Mesothelial cell of epicardium (in vitro differentiated cells): Measurements from ENCODE around the gene TOM1L2. TPM values are rescaled to one million over a fixed set of nuclear protein-coding genes. Genes with fewer than 3 reads are reported as not detected.

Experiments
- DNase-seq, 2 experiments: peaks; one replicate each; pipeline ENCODE4 v3.0.0; 2021; ENCODE audit warnings: low spot score in 2 of 2; ENCODE audit not compliant: unreplicated experiment in 2 of 2
- H3K27ac Mint-ChIP-seq: 2 replicates; pipeline ENCODE4 v1.8.0; 2021; ENCODE audit warnings: mixed read lengths
- H3K27me3 Mint-ChIP-seq: 2 replicates; pipeline ENCODE4 v1.8.0; 2021; ENCODE audit warnings: low read depth, mixed read lengths
- H3K36me3 Mint-ChIP-seq: 2 replicates; pipeline ENCODE4 v1.8.0; 2021; ENCODE audit warnings: mixed read lengths
- H3K4me1 Mint-ChIP-seq: 2 replicates; pipeline ENCODE4 v1.8.0; 2021; ENCODE audit warnings: mixed read lengths
- H3K4me3 Mint-ChIP-seq: 2 replicates; pipeline ENCODE4 v1.8.0; 2021; ENCODE audit warnings: mild to moderate bottlenecking, moderate library complexity, mixed read lengths
- H3K9me3 Mint-ChIP-seq: 2 replicates; pipeline ENCODE4 v1.8.0; 2021; ENCODE audit warnings: mixed read lengths
- total RNA-seq: library from RNA; stranded (reverse); gene quantifications from 3 replicates; pipeline ENCODE4 v1.2.1, GENCODE V29; 2021
- TF ChIP-seq, protein P1 (sequence below): fragments of 200-600 bp; sonication (generic); IDR thresholded peaks from one replicate; pipeline ENCODE4 v1.5.0; 2021; ENCODE audit warnings: antibody characterized with exemption; ENCODE audit not compliant: unreplicated experiment

The TOM1L2 gene
- total RNA-seq, 1 donor from 2014 or later, result 126 TPM

DNA sequence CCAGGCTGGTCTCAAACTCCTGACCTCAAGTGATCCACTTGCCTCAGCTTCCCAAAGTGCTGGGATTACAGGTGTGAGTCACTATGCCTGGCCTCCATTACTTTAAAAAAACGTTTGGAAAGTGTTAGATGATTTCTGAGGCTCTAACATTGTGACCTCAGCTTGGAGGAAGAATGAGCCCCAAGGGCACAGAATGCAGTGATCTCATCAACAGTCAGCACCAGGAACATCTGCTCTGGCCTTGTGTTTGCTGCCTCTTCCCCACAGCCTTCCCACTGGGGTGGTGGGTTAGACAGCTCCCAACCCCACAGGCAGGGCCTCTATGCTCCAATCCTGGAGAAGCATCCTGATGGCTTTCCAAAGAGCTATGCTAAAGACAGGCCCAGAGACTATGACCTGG is 97.7 kb downstream of the TOM1L2 start:
- TF ChIP-seq, protein P1, sequence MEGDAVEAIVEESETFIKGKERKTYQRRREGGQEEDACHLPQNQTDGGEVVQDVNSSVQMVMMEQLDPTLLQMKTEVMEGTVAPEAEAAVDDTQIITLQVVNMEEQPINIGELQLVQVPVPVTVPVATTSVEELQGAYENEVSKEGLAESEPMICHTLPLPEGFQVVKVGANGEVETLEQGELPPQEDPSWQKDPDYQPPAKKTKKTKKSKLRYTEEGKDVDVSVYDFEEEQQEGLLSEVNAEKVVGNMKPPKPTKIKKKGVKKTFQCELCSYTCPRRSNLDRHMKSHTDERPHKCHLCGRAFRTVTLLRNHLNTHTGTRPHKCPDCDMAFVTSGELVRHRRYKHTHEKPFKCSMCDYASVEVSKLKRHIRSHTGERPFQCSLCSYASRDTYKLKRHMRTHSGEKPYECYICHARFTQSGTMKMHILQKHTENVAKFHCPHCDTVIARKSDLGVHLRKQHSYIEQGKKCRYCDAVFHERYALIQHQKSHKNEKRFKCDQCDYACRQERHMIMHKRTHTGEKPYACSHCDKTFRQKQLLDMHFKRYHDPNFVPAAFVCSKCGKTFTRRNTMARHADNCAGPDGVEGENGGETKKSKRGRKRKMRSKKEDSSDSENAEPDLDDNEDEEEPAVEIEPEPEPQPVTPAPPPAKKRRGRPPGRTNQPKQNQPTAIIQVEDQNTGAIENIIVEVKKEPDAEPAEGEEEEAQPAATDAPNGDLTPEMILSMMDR, result no peak
- DNase-seq, result no peak
- Mint-ChIP-seq H3K4me3 (no peak overlapping the region), H3K36me3 (peaks cover 10% of the 10 kb centered on the region), H3K4me1 (peaks cover 40% of the 10 kb centered on the region), H3K9me3 (no peaks in the 10 kb centered on the region), H3K27ac (no peak overlapping the region), H3K27me3 (no peaks in the 10 kb centered on the region)

DNA sequence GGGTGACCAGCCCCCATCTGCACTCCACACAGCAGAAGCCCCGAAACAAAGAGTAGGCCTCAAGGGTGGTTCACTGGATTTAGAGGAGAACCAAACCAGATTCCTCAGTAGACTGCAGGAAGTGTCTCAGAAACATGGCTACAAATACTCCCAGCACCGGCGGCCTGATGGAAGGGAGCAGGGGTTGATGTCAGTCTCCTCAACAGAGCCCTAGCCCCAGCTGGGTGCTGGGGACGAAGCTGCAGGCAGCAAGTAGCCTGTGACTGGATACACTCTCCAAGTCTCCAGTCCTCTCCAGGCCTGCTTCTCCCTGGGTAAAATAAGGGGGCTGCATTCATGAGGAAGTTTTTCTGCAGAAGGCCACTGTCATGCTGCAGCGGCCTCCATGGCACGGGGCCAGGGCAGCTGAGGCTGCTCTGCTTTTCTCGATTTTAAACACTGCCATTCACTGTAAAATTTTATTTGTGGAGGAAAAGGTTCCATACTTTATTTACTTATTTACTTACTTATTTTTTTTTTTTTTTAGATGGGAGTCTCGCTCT is 98.7 kb downstream of the TOM1L2 start:
- no peaks in the 10 kb centered on the region for H3K27me3 Mint-ChIP-seq
- no peak overlapping the region for H3K4me3 Mint-ChIP-seq
- H3K36me3 Mint-ChIP-seq, result peaks cover 12% of the 10 kb centered on the region
- no peaks in the 10 kb centered on the region for H3K9me3 Mint-ChIP-seq
- peak overlapping the region; percentile 37 for H3K27ac Mint-ChIP-seq
- peaks cover 49% of the 10 kb centered on the region for H3K4me1 Mint-ChIP-seq
- TF ChIP-seq, protein P1, result no peak
- no peak for DNase-seq

DNA sequence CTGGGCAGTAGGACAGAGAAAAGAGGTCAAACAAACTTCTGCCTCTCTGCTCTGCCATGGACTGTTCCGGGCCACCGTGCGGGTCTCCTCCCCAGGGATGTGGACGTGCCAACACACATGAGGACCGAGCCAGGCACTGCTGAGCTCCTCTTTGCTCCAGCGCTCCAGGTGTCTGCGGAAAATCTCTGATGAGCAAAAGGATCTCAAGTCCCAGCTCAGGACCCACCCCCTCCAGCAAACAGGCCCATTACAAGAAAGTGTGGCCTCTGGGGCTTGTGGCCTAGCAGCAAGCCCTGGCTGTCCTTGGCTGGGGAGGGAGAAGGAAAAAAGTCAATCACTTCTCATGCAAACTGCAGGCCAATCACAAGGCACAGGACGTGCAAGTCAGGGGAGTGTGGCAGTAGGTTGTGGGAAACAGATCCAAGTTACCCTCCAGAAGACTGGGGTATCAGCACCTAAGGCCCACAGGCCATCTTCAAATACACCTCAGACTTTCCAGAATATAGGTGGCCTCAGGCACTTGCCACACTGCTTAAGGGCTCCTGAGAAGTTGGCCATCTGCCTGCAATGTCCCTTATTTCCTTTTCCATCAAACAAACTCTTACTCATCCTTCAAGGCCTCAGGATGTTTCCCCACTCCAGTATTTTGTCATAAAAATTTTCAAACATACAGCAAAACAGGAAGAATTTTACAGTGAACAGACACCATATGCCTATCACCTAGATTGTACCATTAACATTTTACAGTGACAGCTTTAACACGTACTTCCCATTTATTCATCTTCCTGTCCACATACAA is 99.5 kb downstream of the TOM1L2 start:
- Mint-ChIP-seq H3K36me3 (peaks cover 12% of the 10 kb centered on the region), H3K9me3 (no peaks in the 10 kb centered on the region), H3K4me1 (peaks cover 48% of the 10 kb centered on the region), H3K27ac (peak overlapping the region; percentile 37), H3K27me3 (no peaks in the 10 kb centered on the region), H3K4me3 (no peak overlapping the region)
- no peak for DNase-seq
- TF ChIP-seq, protein P1, result no peak

DNA sequence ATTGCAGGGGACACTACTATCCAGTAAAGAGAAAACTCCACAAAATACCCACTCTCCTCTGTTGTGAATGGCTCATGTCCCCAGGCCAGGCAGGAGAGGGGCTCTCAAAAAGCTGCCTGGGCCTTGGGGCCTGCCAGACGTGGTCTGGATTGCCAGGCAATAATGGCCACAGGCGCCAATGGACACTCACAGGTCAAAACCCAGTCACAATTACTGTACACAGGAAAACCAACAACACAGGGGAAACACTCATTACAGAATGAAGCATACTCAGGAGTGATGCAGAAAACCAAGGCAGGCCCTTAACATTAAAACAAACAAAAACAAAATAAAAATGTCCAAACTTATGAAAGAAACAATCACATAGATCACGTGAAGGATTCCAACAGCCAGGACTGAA is 100.3 kb downstream of the TOM1L2 start:
- Mint-ChIP-seq H3K9me3 (no peaks in the 10 kb centered on the region), H3K36me3 (peaks cover 16% of the 10 kb centered on the region), H3K4me3 (no peak overlapping the region), H3K27ac (peak overlapping the region; percentile 27), H3K4me1 (peaks cover 45% of the 10 kb centered on the region), H3K27me3 (no peaks in the 10 kb centered on the region)
- TF ChIP-seq, protein P1, result no peak
- no peak for DNase-seq

DNA sequence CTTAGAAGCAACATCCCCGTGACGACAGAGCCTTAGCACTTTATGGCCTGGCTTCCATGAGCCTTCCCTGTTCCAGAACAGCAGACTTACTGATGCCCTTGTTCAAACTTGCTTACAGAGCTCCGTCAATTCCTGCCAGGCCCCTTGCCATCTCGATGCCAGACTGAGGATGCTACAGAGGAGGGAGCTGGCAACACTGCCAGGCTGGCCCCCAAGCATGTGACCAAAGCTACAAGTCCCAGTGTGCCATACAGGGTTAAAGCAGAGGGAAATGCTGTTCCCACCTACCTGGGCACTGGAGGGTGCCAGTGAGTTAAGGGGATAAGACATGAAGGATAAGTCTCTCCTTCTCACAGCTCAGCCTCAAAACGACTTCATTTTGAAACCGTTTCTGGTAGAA is 102.0 kb downstream of the TOM1L2 start:
- TF ChIP-seq, protein P1, result no peak
- peaks cover 8% of the 10 kb centered on the region for H3K36me3 Mint-ChIP-seq
- H3K9me3 Mint-ChIP-seq, result no peaks in the 10 kb centered on the region
- H3K4me1 Mint-ChIP-seq, result peaks cover 28% of the 10 kb centered on the region
- no peak overlapping the region for H3K4me3 Mint-ChIP-seq
- H3K27me3 Mint-ChIP-seq, result no peaks in the 10 kb centered on the region
- DNase-seq, result no peak
- H3K27ac Mint-ChIP-seq, result peak overlapping the region; percentile 39
